Subcutaneous adipose tissue (tissue), 4 donors: ENCODE measurements around the gene FZD7. TPM values are rescaled to one million over a fixed set of nuclear protein-coding genes. Genes with fewer than 3 reads are reported as not detected.

ENCODE experiments used
- total RNA-seq, 4 donors: library from RNA; depleted of rRNA; stranded (reverse); fragments of >200 nt; gene quantifications; one replicate each; pipeline ENCODE4 v1.1.0, GENCODE V29; 2016
- TF ChIP-seq, protein P1 (sequence below): fragments of 450-650 bp; IDR thresholded peaks from one replicate; pipeline ENCODE4 v1.5.1; 2016; ENCODE audit warnings: low read depth, mild to moderate bottlenecking, control low read depth, antibody characterized with exemption, moderate library complexity

The FZD7 gene
- total RNA-seq, 4 donors from 2014 or later, result 3.8 to 8.6 (median 6.6) TPM

DNA sequence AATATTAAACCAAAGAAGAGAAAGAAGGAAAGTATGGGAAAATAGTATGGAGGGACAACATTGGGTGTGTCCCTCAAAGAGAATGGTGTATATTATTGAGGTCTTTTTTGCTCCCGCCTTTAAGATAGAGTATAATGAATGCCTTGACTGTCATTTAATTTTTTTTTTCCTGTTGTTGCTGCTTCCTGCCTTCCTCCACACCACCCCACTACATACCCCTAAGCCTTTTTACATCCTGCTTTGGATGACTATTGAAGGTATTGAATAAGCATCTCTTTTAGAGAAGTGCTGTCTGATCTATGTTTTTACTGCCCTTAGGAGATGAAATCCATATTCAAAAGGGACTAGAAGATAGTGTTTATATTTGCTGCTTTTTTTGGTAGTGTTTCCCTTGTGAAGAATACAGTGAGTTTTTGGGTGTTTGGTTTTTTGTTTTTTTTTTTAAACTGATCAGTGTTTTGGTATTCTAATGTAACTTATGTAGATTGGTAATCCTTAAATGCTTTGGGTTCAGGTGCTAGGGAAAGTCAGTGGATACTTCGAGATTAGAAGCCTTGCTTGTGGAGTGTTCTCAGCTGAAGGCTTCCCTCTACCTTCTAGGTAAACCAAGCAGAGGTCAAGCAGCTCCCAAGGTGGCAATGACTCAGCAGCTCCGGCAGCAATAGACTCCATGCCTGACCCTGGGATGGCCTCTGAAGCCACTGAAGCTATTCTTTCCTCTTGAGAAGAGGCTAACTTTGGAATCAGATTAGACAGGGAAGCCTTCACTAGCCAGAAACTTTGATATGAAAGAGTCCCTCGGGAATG, 5.0 kb downstream of the FZD7 start:
- TF ChIP-seq, protein P1, sequence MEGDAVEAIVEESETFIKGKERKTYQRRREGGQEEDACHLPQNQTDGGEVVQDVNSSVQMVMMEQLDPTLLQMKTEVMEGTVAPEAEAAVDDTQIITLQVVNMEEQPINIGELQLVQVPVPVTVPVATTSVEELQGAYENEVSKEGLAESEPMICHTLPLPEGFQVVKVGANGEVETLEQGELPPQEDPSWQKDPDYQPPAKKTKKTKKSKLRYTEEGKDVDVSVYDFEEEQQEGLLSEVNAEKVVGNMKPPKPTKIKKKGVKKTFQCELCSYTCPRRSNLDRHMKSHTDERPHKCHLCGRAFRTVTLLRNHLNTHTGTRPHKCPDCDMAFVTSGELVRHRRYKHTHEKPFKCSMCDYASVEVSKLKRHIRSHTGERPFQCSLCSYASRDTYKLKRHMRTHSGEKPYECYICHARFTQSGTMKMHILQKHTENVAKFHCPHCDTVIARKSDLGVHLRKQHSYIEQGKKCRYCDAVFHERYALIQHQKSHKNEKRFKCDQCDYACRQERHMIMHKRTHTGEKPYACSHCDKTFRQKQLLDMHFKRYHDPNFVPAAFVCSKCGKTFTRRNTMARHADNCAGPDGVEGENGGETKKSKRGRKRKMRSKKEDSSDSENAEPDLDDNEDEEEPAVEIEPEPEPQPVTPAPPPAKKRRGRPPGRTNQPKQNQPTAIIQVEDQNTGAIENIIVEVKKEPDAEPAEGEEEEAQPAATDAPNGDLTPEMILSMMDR, result no peak

DNA sequence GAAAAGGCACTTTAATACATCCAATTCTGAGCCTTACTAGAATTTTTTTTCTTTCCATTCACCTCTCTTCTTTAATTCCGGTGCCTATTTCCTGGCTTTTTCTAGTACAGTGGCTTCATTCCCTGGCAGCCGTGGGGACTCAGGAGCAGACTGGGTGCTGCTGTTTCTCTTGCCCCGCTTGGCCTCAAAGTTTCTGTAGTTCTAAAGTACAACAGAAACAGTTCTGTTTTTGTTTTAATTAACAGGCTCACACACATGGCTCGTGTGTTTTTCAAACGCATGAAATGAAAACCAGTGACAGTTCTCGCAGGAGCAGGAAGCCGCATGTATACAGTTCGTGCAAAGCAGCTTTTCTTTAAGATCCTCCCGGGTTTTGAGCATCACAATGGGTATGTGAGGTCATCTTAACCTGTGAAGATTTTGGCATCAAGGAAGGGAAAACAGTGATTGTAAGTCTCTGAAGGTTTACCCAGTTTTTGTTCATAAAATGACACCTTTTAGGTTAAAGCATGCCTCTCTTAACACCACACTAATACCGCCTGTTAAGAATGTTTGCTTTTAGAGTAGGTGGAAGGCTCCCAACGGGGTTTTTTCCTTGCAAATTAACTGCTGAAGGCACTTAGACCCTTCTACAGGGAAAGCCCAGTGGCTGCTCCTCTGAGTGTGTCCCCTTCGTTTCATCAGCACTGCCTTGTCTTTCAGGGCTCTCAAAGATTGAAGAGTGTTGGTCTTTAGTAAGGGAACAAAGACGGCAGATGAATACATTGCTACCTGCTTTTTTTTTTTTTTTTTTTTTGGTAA, 5.8 kb downstream of the FZD7 start:
- TF ChIP-seq, protein P1, result no peak

DNA sequence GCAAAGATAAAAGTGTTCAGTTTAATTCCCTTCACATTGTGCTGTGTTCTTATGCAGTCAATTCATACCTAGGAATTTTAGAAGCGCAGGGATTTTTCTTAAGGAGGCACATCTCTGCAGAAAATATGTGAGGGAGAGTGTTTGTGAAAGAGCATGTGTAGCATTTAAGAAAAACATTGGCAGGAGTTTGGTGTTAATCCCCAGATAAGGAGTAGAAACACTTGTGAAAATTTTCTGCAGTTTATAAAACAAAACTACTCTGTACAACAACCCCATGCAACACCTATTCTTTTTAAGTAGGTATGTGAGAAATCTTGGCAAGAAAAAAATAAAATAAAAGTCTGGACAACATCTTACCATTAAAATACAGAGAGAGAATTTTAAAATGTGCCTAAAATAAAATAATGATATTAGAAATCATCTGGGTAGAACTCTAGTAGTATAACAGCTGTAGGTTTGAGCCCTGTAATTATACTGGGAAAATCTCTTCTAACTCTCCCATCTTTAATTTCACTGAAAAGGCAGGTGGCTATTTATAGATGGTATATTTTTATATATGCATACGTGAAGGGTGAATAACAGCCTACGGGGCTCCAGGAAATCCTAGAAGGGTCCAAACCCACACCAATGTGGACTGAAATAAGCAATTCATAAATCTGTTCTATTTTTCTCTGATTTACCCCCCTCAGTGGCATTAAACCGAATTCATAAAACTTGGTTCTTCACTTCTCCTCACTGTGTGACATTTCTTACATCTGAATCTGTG, 6.6 kb downstream of the FZD7 start:
- TF ChIP-seq, protein P1, result no peak

DNA sequence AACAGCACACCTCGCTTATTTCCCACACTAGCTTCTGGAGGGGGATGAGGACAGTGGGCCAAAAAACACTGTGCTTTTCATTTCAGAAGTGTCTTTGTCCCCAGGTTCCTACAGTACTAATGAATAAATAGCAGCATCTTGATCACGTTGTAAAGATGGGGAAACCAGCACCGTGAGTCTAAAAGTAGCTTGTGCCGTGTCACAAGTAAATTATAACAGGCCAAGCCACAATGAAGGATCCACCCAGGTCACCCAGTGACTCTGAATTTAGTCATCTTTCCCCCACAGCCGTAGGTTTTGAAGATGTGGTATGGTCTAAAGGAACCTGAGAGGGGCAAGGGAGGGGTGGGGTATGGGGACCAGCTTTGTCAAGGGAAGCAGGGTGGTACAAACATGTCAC, 8.8 kb downstream of the FZD7 start:
- TF ChIP-seq, protein P1, result no peak

DNA sequence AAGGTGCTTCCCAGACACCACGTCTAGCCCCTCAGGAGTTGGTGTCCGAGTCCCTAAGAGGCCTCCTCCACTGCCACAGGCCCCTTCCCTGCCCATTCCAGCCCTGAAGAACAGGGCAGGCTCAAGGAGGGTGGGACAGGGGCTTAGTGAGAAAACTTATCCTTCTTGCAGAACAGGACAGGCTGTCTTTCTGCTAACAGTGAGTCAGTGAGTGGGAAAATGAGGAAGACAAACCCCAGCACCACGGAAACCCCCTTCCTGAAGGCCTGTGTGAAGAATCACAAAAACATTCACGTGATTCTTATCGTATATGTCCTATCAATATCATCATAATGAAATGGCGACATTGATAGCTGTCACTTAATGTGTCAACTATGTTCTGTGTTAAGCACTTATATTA, 9.8 kb downstream of the FZD7 start:
- TF ChIP-seq, protein P1, result no peak

DNA sequence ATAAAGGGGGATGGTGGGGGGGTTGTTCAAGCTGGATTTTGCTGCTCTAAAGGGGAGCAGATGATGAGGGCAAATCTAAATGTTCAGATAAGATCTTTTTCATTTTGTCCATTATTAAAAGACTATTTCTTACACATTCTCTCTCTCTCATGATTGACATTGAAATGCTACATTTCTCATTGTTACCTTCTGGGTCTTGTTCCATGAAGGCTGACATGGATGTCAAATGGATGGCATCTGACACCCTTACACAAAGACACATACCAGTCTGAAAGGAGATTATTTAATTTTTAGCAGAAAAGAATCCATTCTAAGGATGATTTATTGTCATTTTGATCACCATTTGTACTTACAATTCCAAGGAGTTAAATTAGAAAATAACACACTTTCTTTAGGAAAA, 11.1 kb downstream of the FZD7 start:
- TF ChIP-seq, protein P1, result no peak
